Measurements from ENCODE around the gene HDLBP. TPM values are rescaled to one million over a fixed set of nuclear protein-coding genes. Genes with fewer than 3 reads are reported as not detected.

The HDLBP gene
- total RNA-seq, 1 donor, result 1,418 TPM

GRCh38 chr2:241275910-241276309 lies 39.6 kb downstream of the HDLBP start:
- Histone ChIP-seq H3K79me2 (ENCODE audit: insufficient read depth, low read length) (peaks cover 96% of the 10 kb centered on the region), H3K4me3 (ENCODE audit: insufficient read depth, low read length) (no peak overlapping the region), H3K4me2 (ENCODE audit: insufficient read depth, low read length) (no peak overlapping the region), H2AFZ (ENCODE audit: low read length) (no peak overlapping the region), H3K36me3 (ENCODE audit: insufficient read depth, low read length) (no peaks in the 10 kb centered on the region), H3K27ac (ENCODE audit: low read depth, low read length) (no peak overlapping the region), H4K20me1 (ENCODE audit: insufficient read depth, low read length) (peaks cover 52% of the 10 kb centered on the region), H3K27me3 (ENCODE audit: insufficient read depth, low read length) (no peaks in the 10 kb centered on the region), H3K4me1 (ENCODE audit: insufficient read depth, low read length) (peaks cover 19% of the 10 kb centered on the region), H3K9me3 (ENCODE audit: low read depth, low read length) (no peaks in the 10 kb centered on the region)
- no peak for TF ChIP-seq CTCF (IDR thresholded peaks at IDR 0.05; ENCODE audit: extremely low read depth, low read depth, low read length)
- DNase-seq (ENCODE audit: insufficient read length, low spot score, missing footprints), result no peak

- no peak for DNase-seq (ENCODE audit: insufficient read length, low spot score, missing footprints)
- Histone ChIP-seq H3K27me3 (ENCODE audit: insufficient read depth, low read length) (no peaks in the 10 kb centered on the region), H2AFZ (ENCODE audit: low read length) (no peak overlapping the region), H3K79me2 (ENCODE audit: insufficient read depth, low read length) (peaks cover 96% of the 10 kb centered on the region), H3K4me3 (ENCODE audit: insufficient read depth, low read length) (no peak overlapping the region), H3K4me1 (ENCODE audit: insufficient read depth, low read length) (peaks cover 23% of the 10 kb centered on the region), H3K27ac (ENCODE audit: low read depth, low read length) (no peak overlapping the region), H3K36me3 (ENCODE audit: insufficient read depth, low read length) (no peaks in the 10 kb centered on the region), H3K4me2 (ENCODE audit: insufficient read depth, low read length) (no peak overlapping the region), H3K9me3 (ENCODE audit: low read depth, low read length) (no peaks in the 10 kb centered on the region), H4K20me1 (ENCODE audit: insufficient read depth, low read length) (peaks cover 56% of the 10 kb centered on the region)
- TF ChIP-seq CTCF (IDR thresholded peaks at IDR 0.05; ENCODE audit: extremely low read depth, low read depth, low read length), result no peak
Measured at GRCh38 chr2:241275504-241275903, 40.0 kb downstream of the HDLBP start.

- Histone ChIP-seq H3K4me3 (ENCODE audit: insufficient read depth, low read length) (no peak overlapping the region), H3K9me3 (ENCODE audit: low read depth, low read length) (no peaks in the 10 kb centered on the region), H3K79me2 (ENCODE audit: insufficient read depth, low read length) (peaks cover 96% of the 10 kb centered on the region), H3K27ac (ENCODE audit: low read depth, low read length) (no peak overlapping the region), H3K36me3 (ENCODE audit: insufficient read depth, low read length) (no peaks in the 10 kb centered on the region), H3K27me3 (ENCODE audit: insufficient read depth, low read length) (no peaks in the 10 kb centered on the region), H4K20me1 (ENCODE audit: insufficient read depth, low read length) (peaks cover 61% of the 10 kb centered on the region), H3K4me1 (ENCODE audit: insufficient read depth, low read length) (peaks cover 29% of the 10 kb centered on the region), H3K4me2 (ENCODE audit: insufficient read depth, low read length) (no peak overlapping the region), H2AFZ (ENCODE audit: low read length) (no peak overlapping the region)
- peak; percentile 9 for DNase-seq (ENCODE audit: insufficient read length, low spot score, missing footprints)
- TF ChIP-seq CTCF (IDR thresholded peaks at IDR 0.05; ENCODE audit: extremely low read depth, low read depth, low read length), result no peak
Measured at GRCh38 chr2:241274127-241274526, 41.3 kb downstream of the HDLBP start.

GRCh38 chr2:241273210-241274020 lies 42.1 kb downstream of the HDLBP start:
- Histone ChIP-seq H3K4me2 (ENCODE audit: insufficient read depth, low read length) (peak overlapping the region; percentile 86), H3K9me3 (ENCODE audit: low read depth, low read length) (no peaks in the 10 kb centered on the region), H3K27me3 (ENCODE audit: insufficient read depth, low read length) (no peaks in the 10 kb centered on the region), H4K20me1 (ENCODE audit: insufficient read depth, low read length) (peaks cover 65% of the 10 kb centered on the region), H2AFZ (ENCODE audit: low read length) (peak overlapping the region; percentile 67), H3K27ac (ENCODE audit: low read depth, low read length) (peak overlapping the region; percentile 68), H3K36me3 (ENCODE audit: insufficient read depth, low read length) (peaks cover 5% of the 10 kb centered on the region), H3K79me2 (ENCODE audit: insufficient read depth, low read length) (peaks cover 96% of the 10 kb centered on the region), H3K4me1 (ENCODE audit: insufficient read depth, low read length) (peaks cover 35% of the 10 kb centered on the region), H3K4me3 (ENCODE audit: insufficient read depth, low read length) (peak overlapping the region; percentile 86)
- peak; percentile 6 for DNase-seq (ENCODE audit: insufficient read length, low spot score, missing footprints)
- no peak for TF ChIP-seq CTCF (IDR thresholded peaks at IDR 0.05; ENCODE audit: extremely low read depth, low read depth, low read length)

Data from osteoblast (primary cell).